ENCODE results near the gene CBLN1. TPM values are rescaled to one million over a fixed set of nuclear protein-coding genes. Genes with fewer than 3 reads are reported as not detected.
"Not testable (repeated sequence)": the region's sequence is repeated elsewhere in the genome, so short reads cannot be mapped to it uniquely, and the experiment has no call there.

The CBLN1 gene
- total RNA-seq, 2 experiments from 2014 or later = not detected

DNA sequence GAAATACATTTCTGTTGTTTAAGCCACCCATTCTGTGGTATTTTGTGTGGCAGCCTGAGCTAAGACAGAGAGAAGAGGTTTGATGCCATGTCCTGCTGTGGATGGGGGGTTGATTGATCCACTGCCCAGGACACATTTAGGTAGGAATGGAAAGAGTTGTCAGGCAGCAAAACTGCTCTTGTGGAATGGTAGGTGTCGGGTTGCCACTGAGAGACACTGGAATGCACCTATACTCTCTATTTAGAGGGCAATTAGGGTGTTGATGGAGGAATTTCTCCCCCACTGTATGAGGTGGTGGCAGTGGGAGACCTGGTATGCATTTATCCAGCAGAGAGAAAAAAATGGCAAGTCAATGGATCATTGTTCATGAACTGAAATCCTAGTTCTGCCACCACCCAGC is 30.9 kb downstream of the CBLN1 start:
- no peak for ATAC-seq
- H3K4me1 Mint-ChIP-seq (ENCODE audit: low read depth) = no peaks in the 10 kb centered on the region

DNA sequence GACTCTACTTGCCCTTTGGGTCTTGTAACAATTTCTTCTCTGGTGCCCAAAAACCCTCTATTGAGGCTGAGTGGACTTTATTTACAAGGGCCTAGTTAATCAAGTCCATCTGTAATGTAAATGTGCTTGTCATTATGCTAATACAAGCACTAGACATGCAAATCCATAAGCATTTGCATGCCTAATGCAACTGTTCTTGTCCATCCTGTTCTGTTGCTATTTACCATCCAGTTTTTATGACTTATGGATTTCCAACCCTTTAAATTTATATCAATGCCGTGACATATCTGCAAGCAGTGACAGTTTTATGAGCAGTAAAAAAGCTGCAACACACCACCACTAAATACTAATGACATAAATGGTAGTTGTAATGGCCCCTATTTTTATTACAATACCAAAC is 33.4 kb downstream of the CBLN1 start:
- no peak for ATAC-seq
- Mint-ChIP-seq H3K4me3 (no peak overlapping the region), H3K4me1 (ENCODE audit: low read depth) (no peaks in the 10 kb centered on the region), H3K27me3 (peaks cover 2% of the 10 kb centered on the region), H3K27ac (no peak overlapping the region), H3K36me3 (ENCODE audit: low read depth) (no peaks in the 10 kb centered on the region), H3K9me3 (no peaks in the 10 kb centered on the region)
- DNase-seq = no peak
- ChIA-PET POLR2A (no interaction called here), CTCF (no interaction called here)
- TF ChIP-seq, protein P1, sequence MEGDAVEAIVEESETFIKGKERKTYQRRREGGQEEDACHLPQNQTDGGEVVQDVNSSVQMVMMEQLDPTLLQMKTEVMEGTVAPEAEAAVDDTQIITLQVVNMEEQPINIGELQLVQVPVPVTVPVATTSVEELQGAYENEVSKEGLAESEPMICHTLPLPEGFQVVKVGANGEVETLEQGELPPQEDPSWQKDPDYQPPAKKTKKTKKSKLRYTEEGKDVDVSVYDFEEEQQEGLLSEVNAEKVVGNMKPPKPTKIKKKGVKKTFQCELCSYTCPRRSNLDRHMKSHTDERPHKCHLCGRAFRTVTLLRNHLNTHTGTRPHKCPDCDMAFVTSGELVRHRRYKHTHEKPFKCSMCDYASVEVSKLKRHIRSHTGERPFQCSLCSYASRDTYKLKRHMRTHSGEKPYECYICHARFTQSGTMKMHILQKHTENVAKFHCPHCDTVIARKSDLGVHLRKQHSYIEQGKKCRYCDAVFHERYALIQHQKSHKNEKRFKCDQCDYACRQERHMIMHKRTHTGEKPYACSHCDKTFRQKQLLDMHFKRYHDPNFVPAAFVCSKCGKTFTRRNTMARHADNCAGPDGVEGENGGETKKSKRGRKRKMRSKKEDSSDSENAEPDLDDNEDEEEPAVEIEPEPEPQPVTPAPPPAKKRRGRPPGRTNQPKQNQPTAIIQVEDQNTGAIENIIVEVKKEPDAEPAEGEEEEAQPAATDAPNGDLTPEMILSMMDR (IDR thresholded peaks at IDR 0.05) = no peak
- intact Hi-C loops (cut with micrococcal nuclease) = no loop called here

More for the DNA sequence above, 30.9 kb downstream of the CBLN1 start:
- CTCF ChIA-PET = interaction anchor here (0.6 kb wide), 1 partner anchor 44 kb away, joined by 3 read pairs; no protein-coding TSS in a partner anchor
- POLR2A ChIA-PET = no interaction called here
- H3K4me3 Mint-ChIP-seq = no peak overlapping the region
- H3K27ac Mint-ChIP-seq = no peak overlapping the region
- H3K9me3 Mint-ChIP-seq = no peaks in the 10 kb centered on the region
- peaks cover 5% of the 10 kb centered on the region for H3K27me3 Mint-ChIP-seq
- DNase-seq = no peak
- H3K36me3 Mint-ChIP-seq (ENCODE audit: low read depth) = no peaks in the 10 kb centered on the region
- intact Hi-C loops (cut with micrococcal nuclease) = no loop called here
- TF ChIP-seq, protein P1 (IDR thresholded peaks at IDR 0.05) = no peak

DNA sequence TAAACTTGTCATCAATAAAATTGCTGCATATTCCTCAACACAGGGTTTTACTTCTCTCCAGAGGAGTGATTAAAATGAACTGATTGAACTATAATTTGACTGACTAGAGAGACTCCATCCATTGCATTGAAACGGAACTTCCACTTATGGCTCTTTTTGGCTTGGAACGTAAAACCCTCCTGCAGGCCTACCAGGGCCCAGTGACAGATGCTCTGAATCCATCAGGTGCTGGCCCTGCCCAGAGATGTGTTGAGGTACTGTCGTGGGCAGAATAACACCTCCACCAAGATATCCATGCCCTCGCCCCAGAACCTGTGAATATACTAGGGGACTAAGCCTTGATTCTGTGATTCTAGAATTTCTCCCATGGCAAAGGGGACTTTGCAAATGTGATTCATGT is 45.4 kb downstream of the CBLN1 start:
- CTCF ChIA-PET = no interaction called here
- H3K4me1 Mint-ChIP-seq (ENCODE audit: low read depth) = no peaks in the 10 kb centered on the region
- H3K9me3 Mint-ChIP-seq = no peaks in the 10 kb centered on the region
- intact Hi-C loops (cut with micrococcal nuclease) = no loop called here
- H3K4me3 Mint-ChIP-seq = no peak overlapping the region
- H3K36me3 Mint-ChIP-seq (ENCODE audit: low read depth) = no peaks in the 10 kb centered on the region
- no peak overlapping the region for H3K27ac Mint-ChIP-seq
- no peak for ATAC-seq
- no peaks in the 10 kb centered on the region for H3K27me3 Mint-ChIP-seq
- no peak for DNase-seq
- TF ChIP-seq, protein P1 (IDR thresholded peaks at IDR 0.05) = no peak
- POLR2A ChIA-PET = no interaction called here

DNA sequence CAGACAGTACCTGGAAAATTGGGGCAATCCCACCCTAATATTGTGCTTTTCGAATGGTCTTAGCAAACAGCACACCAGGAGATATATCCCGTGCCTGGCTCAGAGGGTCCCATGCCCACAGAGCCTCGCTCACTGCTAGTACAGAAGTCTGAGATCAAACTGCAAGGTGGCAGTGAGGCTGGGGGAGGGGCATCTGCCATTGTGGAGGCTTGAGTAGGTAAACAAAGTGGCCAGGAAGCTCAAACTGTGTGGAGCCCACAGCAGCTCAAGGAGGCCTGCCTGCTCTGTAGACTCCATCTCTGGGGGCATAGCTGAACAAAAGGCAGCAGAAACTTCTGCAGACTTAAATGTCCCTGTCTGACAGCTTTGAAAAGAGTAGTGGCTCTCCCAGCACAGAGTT is 53.3 kb downstream of the CBLN1 start:
- H3K4me3 Mint-ChIP-seq; DNase-seq; H3K4me1 Mint-ChIP-seq (ENCODE audit: low read depth); intact Hi-C loops (cut with micrococcal nuclease); CTCF ChIA-PET; H3K27ac Mint-ChIP-seq; H3K27me3 Mint-ChIP-seq; ATAC-seq; H3K36me3 Mint-ChIP-seq (ENCODE audit: low read depth); POLR2A ChIA-PET; H3K9me3 Mint-ChIP-seq: not testable (repeated sequence)

Other genes with a start within 250 kb of the CBLN1 start
- gene C16orf78, start 92.0 kb upstream of the CBLN1 start, total RNA-seq = not detected